NB4 (cell line): ENCODE data around the gene CNTNAP2.

ENCODE experiments used
- MYC ChIP-seq: IDR thresholded peaks from 2 replicates; pipeline ENCODE4 v1.6.1; 2011; ENCODE audit warnings: low read depth, low read length
- POLR2A ChIP-seq: IDR thresholded peaks from 2 replicates; pipeline ENCODE4 v1.6.1; 2011; ENCODE audit warnings: mild to moderate bottlenecking; ENCODE audit not compliant: insufficient read length; ENCODE audit errors: extremely low read depth
- TF ChIP-seq, protein P1 (sequence below): IDR thresholded peaks from 2 replicates; pipeline ENCODE4 v1.6.1; 2011; ENCODE audit warnings: low read depth, low read length
- TF ChIP-seq, protein P2 (sequence below): IDR thresholded peaks from one replicate; pipeline ENCODE4 v1.5.1; 2012; ENCODE audit warnings: low read depth, low read length

DNA sequence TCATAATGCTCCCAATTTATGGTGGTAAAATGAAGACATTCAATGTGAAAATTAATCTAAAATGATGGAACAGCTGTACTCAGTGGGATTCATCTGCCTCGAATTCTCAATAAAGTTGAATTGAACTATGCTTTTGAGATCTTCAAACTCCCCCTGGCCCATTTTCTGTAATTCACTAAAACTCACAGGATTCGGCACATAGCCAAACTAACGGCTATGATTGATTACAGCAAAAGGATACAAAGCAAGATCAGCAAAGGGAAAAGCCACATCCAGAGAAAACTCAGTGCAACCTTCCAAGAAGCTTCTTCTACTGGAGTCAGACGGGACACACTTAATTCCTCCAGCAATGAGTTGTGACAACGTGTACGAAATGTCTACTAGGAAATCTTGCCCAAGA is 307.5 kb downstream of the CNTNAP2 start:
- TF ChIP-seq POLR2A = no peak
- TF ChIP-seq, protein P1, sequence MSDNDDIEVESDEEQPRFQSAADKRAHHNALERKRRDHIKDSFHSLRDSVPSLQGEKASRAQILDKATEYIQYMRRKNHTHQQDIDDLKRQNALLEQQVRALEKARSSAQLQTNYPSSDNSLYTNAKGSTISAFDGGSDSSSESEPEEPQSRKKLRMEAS = no peak
- TF ChIP-seq, protein P2, sequence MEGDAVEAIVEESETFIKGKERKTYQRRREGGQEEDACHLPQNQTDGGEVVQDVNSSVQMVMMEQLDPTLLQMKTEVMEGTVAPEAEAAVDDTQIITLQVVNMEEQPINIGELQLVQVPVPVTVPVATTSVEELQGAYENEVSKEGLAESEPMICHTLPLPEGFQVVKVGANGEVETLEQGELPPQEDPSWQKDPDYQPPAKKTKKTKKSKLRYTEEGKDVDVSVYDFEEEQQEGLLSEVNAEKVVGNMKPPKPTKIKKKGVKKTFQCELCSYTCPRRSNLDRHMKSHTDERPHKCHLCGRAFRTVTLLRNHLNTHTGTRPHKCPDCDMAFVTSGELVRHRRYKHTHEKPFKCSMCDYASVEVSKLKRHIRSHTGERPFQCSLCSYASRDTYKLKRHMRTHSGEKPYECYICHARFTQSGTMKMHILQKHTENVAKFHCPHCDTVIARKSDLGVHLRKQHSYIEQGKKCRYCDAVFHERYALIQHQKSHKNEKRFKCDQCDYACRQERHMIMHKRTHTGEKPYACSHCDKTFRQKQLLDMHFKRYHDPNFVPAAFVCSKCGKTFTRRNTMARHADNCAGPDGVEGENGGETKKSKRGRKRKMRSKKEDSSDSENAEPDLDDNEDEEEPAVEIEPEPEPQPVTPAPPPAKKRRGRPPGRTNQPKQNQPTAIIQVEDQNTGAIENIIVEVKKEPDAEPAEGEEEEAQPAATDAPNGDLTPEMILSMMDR = no peak
- no peak for TF ChIP-seq MYC
